Coronary artery (tissue), 2 donors: ENCODE data around the gene BTF3.
"Not testable (repeated sequence)": the region's sequence is repeated elsewhere in the genome, so short reads cannot be mapped to it uniquely, and the experiment has no call there.

Source experiments
- DNase-seq: peaks from one replicate; pipeline ENCODE4 v3.0.0-alpha.2; 2017; ENCODE audit warnings: low spot score
- H3K27ac ChIP-seq, 2 donors: fragments of 200-600 bp; sonication (generic); one replicate each; pipeline ENCODE4 v1.5.1; 2016 to 2019
- H3K4me3 ChIP-seq: fragments of 200-600 bp; sonication (generic); 2 replicates; pipeline ENCODE4 v1.5.1; 2016; ENCODE audit warnings: mild to moderate bottlenecking, moderate library complexity
- TF ChIP-seq, protein P1 (sequence below): fragments of 200-600 bp; sonication (generic); IDR thresholded peaks from one replicate; pipeline ENCODE4 v1.5.1; 2019; ENCODE audit warnings: antibody characterized with exemption

The BTF3 gene

DNA sequence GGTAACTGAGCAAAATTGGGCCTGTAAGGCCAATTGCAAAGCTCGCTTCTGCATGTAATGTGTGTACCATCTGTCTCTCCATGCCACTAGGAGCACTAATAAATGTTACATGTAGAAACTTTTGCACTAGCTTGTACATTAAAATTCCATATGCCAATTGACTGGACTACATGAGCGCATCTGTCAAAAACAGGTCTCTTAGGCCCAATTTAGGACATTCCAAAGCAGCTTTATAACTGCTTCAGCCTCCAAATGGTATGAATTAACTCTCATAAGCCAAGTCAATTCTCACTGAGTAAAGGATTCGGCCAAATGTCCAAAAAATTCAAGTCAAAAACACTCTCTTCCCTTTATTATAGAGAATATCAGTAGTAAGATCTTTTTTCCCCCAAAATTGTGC, 26.1 kb upstream of the BTF3 start:
- TF ChIP-seq, protein P1, sequence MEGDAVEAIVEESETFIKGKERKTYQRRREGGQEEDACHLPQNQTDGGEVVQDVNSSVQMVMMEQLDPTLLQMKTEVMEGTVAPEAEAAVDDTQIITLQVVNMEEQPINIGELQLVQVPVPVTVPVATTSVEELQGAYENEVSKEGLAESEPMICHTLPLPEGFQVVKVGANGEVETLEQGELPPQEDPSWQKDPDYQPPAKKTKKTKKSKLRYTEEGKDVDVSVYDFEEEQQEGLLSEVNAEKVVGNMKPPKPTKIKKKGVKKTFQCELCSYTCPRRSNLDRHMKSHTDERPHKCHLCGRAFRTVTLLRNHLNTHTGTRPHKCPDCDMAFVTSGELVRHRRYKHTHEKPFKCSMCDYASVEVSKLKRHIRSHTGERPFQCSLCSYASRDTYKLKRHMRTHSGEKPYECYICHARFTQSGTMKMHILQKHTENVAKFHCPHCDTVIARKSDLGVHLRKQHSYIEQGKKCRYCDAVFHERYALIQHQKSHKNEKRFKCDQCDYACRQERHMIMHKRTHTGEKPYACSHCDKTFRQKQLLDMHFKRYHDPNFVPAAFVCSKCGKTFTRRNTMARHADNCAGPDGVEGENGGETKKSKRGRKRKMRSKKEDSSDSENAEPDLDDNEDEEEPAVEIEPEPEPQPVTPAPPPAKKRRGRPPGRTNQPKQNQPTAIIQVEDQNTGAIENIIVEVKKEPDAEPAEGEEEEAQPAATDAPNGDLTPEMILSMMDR, result no peak
- DNase-seq, result no peak
- Histone ChIP-seq H3K4me3 (no peak overlapping the region), H3K27ac (no peak overlapping the region)

DNA sequence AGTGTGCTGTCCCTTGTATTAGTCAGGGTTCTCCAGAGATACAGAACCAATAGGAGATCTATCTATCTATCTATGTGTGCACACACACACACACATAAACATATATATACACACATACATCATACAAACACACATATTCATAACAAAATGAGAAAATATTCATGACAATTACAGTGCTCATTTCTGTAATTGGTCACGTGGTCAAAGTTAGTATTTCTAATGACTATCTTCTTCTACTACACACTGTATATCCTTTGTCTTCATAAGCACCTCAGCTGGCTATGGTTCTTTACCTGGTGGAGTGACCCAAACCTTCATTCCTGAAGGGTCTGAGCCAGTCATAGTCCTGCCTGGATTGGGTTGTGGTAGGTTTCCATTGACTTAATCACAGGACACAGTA, 17.7 kb upstream of the BTF3 start:
- no peak overlapping the region for H3K27ac ChIP-seq
- TF ChIP-seq, protein P1, result no peak
- H3K4me3 ChIP-seq, result no peak overlapping the region
- no peak for DNase-seq

DNA sequence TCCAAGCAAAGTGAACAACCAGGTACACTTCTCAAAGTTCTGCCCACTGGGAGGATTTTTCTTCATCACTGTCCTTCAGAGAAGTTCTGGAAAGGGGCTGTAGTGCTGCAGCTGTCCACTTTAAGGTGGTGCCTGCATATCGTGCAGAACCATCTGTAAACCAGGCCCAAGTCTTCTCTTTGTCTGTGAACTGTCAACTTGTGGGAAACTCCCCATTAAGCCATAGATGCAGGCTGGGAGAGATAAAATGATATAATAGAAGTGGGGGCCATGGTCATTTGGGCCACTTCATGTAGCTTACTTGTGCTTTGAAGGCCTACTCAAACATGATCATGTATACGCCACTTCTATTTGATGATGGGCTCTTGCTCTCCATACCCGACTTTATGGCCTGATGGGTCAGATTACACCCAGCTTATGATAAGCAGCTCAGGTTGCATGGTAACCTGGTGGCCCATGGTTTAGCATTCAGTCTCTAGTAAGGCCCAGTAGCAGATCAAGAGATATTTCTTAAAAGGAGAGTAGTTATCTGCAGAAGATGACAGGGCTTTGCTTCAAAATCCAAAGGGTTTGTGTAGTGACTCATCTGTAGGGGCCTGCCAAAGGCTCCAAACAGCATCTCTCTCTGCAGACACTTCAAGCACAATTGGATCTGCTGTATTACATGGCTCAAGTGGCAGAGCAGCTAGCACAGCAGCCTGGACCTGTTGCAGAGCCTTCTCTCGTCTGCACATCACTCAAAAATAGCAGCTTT, 15.7 kb upstream of the BTF3 start:
- H3K4me3 ChIP-seq, result no peak overlapping the region
- TF ChIP-seq, protein P1, result no peak
- no peak overlapping the region for H3K27ac ChIP-seq
- no peak for DNase-seq

DNA sequence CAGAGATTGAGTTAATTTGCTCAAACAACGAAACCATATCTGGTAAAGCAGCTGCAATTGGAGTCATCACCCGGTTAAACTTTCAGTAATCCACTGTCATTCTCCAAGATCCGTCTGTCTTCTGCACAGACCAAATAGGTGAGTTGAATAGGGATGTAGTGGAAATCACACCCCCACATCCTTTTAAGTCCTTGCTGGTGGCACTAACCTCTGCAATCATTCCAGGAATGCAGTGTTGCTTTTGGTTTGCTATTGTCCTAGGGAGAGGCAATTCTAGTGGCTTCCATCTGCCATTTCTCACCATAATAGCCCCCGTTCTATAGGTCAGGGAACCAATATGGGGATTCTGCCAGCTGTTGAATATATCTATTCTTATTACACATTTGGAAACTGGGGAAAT, 14.6 kb upstream of the BTF3 start:
- TF ChIP-seq, protein P1, result no peak
- Histone ChIP-seq H3K4me3 (no peak overlapping the region), H3K27ac (no peak overlapping the region)
- DNase-seq, result no peak

DNA sequence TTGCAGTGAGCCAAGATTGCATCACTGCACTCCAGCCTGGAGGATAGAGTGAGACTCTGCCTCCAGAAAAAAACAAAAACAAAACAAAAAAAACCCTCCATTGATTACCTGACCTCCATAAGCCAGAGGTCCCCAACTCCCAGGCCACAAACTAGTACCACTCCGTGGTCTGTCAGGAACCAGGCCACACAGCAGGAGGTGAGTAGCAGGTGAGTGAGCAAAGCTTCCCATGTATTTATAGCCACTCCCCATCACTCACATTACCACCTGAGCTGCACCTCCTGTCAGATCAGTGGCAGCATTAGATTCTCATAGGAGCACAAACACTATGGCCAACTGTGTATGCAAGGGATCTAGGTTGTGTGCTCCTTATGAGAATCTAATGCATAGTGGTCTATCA, 13.7 kb upstream of the BTF3 start:
- TF ChIP-seq, protein P1, result no peak
- no peak for DNase-seq
- H3K4me3 ChIP-seq, result no peak overlapping the region
- H3K27ac ChIP-seq, result no peak overlapping the region

DNA sequence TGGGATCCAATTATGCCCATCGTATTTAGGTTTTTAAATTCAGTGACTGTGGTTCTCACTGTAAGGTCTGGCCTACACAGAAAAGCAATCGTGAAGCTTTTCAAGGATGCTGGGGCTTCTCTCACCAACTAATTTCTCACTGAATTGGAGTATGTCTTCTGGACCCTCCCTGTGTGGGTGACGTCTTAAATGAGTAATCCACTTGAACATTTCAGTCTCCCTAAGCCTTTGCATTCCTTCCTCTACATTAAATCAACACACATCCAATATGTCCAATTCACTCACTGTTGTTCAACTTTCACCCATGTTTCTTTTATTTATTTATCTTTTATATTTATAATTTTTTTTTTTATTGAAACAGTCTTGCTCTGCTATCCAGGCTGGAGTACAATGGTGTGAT, 12.5 kb upstream of the BTF3 start:
- Histone ChIP-seq H3K27ac (no peak overlapping the region), H3K4me3 (no peak overlapping the region)
- TF ChIP-seq, protein P1, result no peak
- DNase-seq, result no peak

DNA sequence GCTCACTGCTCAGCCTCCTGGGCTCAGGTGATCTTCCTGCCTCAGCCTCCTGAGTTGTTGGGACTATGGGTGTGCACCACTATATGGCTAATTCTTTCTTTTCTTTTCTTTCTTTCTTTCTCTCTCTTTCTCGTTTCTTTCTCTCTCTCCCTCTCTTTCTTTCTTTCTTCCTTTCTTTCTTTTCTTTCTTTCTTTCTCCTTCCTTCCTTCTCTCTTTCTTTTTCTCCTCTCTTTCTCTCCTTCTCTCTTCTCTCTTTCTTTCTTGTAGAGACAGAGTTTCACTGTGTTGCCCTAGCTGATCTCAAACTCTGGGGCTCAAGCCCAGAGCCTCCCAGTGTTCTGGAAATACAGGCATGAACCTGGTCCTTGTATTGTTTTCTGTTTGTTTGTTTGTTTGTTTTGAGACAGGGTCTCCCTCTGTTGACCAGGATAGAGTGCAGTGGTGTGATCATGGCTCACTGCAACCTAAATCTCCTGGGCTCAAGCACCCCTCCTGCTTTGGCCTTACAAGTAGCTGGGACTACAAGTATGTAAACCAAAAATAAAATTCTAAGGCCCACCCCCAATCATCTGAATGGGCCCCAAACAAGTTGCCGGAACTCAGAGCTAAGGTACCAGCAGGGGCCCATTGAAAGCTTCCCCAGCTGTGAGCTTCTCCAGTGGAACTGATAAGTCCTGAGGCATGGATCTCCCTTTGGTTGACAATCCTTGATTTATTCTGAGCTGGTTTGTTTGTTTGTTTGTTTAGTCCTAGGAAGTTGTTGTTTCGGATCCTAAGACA, 11.9 kb upstream of the BTF3 start:
- TF ChIP-seq, protein P1, result no peak
- Histone ChIP-seq H3K4me3 (no peak overlapping the region), H3K27ac (no peak overlapping the region)
- DNase-seq, result no peak

DNA sequence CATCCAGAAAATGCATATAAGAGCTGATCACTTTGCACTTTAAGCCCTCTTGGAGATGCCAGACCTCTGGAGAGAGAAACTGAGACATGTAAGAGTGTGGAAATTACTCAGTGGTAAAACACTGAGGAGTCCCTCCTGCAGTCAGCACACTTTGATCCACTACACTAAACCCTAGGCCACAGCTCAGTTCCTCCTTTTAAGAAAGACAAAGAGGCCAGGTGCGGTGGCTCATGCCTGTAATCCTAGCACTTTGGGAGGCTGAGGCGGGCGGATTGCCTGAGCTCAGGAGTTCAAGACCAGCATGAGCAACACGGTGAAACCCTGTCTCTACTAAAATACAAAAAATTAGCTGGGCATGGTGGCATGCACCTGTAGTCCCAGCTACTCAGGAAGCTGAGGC, 11.0 kb upstream of the BTF3 start:
- not testable (repeated sequence) for DNase-seq, H3K4me3 ChIP-seq, H3K27ac ChIP-seq
